IPS-18c (cell line): ENCODE measurements around the gene CTSW.

Experiments used
- H3K4me3 ChIP-seq: 2 replicates; pipeline ENCODE4 v1.7.0; 2013; ENCODE audit warnings: low read depth, mild to moderate bottlenecking, low read length, moderate library complexity; ENCODE audit not compliant: insufficient read depth
- H3K9me3 ChIP-seq: one replicate; pipeline ENCODE4 v1.6.1; 2013; ENCODE audit warnings: mild to moderate bottlenecking, low read length, moderate library complexity; ENCODE audit not compliant: control insufficient read depth, insufficient read depth

CTSW gene

GRCh38 chr11:65880027-65880426 is 390 bp downstream of the CTSW start:
- H3K9me3 ChIP-seq, result no peaks in the 10 kb centered on the region
- no peak overlapping the region for H3K4me3 ChIP-seq

- Histone ChIP-seq H3K4me3 (no peak overlapping the region), H3K9me3 (no peaks in the 10 kb centered on the region)
Observed at GRCh38 chr11:65880844-65881421, 1.3 kb downstream of the CTSW start.

DNA sequence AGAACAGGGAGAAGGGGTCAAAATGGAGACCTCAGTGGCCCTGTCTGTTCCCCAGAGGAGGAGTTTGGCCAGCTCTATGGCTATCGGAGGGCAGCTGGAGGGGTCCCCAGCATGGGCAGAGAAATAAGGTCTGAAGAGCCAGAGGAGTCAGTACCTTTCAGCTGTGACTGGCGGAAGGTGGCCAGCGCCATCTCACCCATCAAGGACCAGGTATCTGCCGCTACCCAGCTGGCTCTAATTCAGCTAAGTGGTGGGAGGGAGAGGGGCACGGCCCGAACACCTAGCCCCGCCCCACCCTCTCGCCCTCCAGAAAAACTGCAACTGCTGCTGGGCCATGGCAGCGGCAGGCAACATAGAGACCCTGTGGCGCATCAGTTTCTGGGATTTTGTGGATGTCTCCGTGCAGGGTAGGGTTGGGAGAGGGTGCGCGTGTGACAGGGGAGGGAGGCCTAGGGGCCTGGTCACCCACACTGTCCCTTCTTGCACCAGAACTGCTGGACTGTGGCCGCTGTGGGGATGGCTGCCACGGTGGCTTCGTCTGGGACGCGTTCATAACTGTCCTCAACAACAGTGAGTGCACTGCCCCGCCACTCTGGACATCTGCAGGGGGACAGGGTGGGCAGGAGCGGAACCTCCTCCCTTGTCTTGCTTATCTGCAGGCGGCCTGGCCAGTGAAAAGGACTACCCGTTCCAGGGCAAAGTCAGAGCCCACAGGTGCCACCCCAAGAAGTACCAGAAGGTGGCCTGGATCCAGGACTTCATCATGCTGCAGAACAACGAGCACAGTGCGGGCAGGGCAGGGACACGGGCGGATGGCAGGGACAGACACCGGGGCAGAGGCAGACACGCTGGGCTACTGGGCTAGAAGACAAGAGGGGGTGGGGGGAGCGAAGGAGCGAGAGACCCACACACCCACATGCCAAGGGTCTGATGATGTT is 2.8 kb downstream of the CTSW start:
- no peaks in the 10 kb centered on the region for H3K9me3 ChIP-seq
- no peak overlapping the region for H3K4me3 ChIP-seq

DNA sequence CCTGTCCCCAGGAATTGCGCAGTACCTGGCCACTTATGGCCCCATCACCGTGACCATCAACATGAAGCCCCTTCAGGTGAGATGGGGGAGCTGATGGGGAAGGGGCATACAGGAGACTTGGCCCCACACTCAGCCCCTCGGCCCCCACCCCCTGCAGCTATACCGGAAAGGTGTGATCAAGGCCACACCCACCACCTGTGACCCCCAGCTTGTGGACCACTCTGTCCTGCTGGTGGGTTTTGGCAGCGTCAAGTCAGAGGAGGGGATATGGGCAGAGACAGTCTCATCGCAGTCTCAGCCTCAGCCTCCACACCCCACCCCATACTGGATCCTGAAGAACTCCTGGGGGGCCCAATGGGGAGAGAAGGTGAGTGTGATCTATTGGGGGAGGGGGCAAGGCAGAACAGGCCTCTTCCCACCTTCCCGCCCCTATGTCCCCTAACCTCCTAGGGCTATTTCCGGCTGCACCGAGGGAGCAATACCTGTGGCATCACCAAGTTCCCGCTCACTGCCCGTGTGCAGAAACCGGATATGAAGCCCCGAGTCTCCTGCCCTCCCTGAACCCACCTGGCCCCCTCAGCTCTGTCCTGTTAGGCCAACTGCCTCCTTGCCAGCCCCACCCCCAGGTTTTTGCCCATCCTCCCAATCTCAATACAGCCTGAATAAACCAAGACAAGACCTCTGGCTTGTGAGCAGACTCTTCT is 3.6 kb downstream of the CTSW start:
- H3K9me3 ChIP-seq, result no peaks in the 10 kb centered on the region
- H3K4me3 ChIP-seq, result no peak overlapping the region; the same call in 1 of the 2 replicates

DNA sequence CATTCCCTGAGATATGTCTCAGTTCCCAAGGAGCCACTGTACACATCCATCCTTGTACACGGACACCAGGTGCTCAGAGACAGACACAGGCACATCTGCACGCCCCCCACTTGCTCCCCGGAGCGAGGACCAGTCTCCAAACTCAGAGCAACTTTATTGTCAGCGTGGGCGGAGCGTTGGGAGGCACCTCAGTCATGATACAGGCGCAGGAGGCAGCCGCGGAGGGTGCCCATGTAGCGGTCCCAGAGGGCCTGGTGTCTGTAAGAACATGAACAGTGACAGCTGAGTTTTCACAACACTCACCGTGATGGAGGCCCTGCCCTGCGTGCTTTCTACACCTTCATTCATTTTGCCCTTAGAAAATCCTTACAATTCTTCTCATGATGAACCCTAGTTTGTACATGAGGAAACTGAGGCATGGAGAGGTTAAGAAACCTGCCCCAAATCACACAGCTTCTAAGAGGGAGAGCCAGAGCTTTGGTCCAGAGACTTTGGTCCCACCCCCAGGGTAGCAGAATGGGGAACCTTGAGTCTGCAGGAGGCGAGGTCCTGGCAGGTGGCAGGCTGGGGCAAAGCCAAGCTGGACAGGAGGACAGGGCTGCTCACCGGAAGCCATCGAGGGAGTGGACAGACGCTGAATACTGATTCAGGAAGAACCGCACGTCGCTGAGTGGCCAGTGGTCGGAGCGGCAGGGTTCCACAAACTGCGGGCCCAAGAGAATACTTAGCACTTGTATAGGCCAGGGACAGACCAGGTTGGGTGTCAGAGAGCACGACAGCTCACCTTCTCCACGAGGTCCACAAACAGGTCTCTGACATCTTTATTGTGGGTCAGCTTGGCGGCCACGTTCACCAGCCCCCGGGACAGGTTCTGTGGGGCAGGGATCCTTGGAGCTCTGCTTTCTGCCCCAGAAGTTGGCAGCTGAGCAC is 4.4 kb downstream of the CTSW start:
- Histone ChIP-seq H3K4me3 (no peak overlapping the region), H3K9me3 (no peaks in the 10 kb centered on the region)

DNA sequence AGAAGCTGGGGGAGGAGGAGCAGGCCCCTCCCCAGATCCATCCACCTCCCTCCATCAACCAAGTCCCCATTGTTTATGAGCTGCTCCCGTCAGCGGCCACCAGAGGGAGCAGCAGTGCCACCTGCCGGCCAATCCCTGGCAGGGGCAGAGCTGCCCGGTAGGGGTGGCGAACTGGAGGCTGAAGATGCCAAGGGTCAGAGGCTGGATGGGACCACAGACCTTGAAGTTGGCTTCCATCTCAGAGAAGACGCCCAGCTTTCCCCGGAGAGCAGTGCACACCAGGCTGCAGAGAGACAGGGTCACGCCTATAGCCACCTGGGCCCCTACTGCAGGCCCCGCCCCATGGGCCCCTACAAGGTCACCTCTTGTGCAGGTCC is 5.1 kb downstream of the CTSW start:
- no peak overlapping the region for H3K4me3 ChIP-seq
- no peaks in the 10 kb centered on the region for H3K9me3 ChIP-seq

DNA sequence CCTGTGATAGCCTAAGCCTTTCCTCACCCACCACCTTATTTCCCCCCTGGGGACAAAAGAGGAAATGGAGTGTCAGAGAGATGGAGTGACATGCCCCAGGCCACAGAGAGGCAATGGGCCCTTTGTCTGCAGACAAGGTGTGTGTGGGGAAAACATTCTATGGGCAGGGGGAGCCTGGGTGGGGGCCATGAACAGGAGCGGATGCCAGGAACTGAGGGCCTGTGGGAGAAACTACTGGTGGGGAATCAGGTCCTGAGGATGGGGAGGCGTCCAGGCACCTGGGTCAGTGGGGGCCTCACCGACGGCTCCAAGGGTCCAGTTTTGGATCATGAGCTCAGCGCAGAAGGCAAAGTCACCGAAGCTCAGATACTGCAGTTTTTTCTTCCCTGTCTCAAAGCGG is 5.6 kb downstream of the CTSW start:
- no peak overlapping the region for H3K4me3 ChIP-seq
- H3K9me3 ChIP-seq, result no peaks in the 10 kb centered on the region

DNA sequence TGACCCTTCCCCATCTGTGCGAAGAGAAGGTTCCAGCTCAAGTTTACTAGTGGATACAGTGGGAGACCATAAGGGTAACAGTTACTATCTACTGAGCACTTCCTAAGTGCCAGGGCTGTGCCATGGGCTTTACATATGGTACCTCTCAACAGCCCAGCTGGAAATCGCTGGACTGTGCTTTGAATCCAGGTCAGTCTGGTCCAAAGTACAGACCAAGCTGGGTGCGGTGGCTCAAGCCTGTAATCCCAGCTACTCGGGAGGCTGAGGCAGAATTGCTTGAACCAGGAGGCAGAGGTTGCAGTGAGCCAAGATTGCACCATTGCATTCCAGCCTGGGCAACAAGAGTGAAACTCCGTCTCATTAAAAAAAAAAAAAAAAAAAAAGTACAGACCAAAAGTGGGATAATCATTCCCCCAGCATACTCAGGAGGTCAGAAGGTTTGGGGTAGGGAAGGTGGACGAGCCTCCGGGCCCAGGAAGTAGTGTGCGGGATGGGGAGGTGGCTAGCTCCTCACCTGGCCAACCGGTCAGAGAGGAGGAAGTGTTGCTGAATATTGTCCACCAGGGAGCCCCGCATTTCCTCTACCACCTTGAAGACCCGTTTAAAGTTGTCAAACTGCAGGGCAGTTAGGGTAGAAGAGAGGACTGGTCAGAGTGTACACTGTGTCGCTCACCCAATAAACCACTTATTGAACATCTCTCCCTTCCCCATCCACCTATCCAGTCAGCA is 6.3 kb downstream of the CTSW start:
- H3K9me3 ChIP-seq, result no peaks in the 10 kb centered on the region
- H3K4me3 ChIP-seq, result no peak overlapping the region

GRCh38 chr11:65886826-65887722 is 7.4 kb downstream of the CTSW start:
- H3K9me3 ChIP-seq, result no peaks in the 10 kb centered on the region
- peak overlapping the region; percentile 94 for H3K4me3 ChIP-seq

DNA sequence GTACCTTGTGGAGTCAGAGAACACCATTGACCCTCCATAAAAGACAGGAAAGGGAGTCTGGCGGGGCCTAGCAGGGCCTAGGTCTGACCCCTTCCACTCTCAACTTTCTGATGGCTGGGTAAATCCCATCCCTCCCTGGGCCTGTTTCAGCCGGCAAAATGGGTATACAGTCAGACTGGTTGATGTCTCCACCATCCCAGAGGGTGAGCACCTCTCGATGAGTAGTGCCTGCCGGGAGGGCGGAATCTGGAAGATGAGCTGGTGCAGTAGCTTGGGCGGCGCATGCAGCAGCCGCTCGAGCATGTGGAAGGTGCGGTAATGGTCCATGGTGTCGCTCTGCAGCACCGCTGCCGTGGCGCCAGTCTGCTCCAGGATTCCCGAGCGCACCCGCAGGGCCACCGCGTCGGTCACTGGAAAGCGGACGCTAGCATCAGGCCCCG is 8.1 kb downstream of the CTSW start:
- peak overlapping the region; percentile 94 for H3K4me3 ChIP-seq
- H3K9me3 ChIP-seq, result no peaks in the 10 kb centered on the region

- Histone ChIP-seq H3K9me3 (no peaks in the 10 kb centered on the region), H3K4me3 (peak within 1 kb of the TSS; percentile 94)
Observed at GRCh38 chr11:65888163-65888814, 8.7 kb downstream of the CTSW start, which contains the start of gene FIBP. TSS of gene FIBP (minus strand) at chr11:65888471. CDS start at chr11:65888418, 53 bp downstream.

GRCh38 chr11:65890324-65891218 is 10.9 kb downstream of the CTSW start, which contains the start of gene CCDC85B:
TSS of gene CCDC85B (plus strand) at chr11:65890673. CDS start at chr11:65890784, 111 bp downstream.
- Histone ChIP-seq H3K9me3 (no peaks in the 10 kb centered on the region), H3K4me3 (peak within 1 kb of the TSS; percentile 90)

- H3K9me3 ChIP-seq, result no peaks in the 10 kb centered on the region
- peak overlapping the region; percentile 90 for H3K4me3 ChIP-seq
Observed at GRCh38 chr11:65891219-65892136, 11.8 kb downstream of the CTSW start.
